ENCODE measurements around the gene ZFAND3. TPM values are rescaled to one million over a fixed set of nuclear protein-coding genes. Genes with fewer than 3 reads are reported as not detected.
"Not testable (repeated sequence)": the region's sequence is repeated elsewhere in the genome, so short reads cannot be mapped to it uniquely, and the experiment has no call there.

The ZFAND3 gene
- total RNA-seq, 2 experiments from 2014 or later = 34.4 to 37.0 TPM

DNA sequence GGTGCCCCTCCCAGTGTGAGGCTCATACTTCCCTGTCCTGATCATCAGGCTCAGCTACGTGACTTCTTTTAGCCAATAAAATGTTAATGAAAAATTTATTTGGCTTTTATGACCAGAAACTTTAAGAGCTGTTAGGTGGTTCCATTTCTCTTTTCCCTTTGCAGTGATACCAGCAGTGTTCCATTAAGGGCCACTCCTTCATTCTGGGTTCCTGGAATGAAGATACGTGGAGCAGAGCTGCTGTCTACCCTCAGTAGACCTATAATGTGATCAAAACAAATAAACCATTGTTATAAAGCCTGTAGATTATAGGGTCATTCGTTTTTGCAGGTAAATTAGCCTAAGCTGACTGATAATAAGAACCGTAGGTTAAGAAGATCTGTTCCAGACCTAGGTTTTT is 228.0 kb downstream of the ZFAND3 start:
- H3K9me3 ChIP-seq (ENCODE audit: control insufficient read depth in 1 of 2, insufficient read depth in 1 of 2, low read length in 2 of 2) = no peaks in the 10 kb centered on the region
- ChIA-PET CTCF (interaction anchor here (0.6 kb wide), 2 partner anchors 47 to 510 kb away, joined by 3 read pairs; no protein-coding TSS in a partner anchor), POLR2A (no interaction called here)
- Mint-ChIP-seq H3K4me1 (ENCODE audit: low read depth) (peaks cover 36% of the 10 kb centered on the region), H3K36me3 (ENCODE audit: low read depth) (peaks cover 4% of the 10 kb centered on the region), H3K27me3 (no peaks in the 10 kb centered on the region), H3K27ac (no peak overlapping the region), H3K9me3 (no peaks in the 10 kb centered on the region), H3K4me3 (no peak overlapping the region)
- TF ChIP-seq, protein P1, sequence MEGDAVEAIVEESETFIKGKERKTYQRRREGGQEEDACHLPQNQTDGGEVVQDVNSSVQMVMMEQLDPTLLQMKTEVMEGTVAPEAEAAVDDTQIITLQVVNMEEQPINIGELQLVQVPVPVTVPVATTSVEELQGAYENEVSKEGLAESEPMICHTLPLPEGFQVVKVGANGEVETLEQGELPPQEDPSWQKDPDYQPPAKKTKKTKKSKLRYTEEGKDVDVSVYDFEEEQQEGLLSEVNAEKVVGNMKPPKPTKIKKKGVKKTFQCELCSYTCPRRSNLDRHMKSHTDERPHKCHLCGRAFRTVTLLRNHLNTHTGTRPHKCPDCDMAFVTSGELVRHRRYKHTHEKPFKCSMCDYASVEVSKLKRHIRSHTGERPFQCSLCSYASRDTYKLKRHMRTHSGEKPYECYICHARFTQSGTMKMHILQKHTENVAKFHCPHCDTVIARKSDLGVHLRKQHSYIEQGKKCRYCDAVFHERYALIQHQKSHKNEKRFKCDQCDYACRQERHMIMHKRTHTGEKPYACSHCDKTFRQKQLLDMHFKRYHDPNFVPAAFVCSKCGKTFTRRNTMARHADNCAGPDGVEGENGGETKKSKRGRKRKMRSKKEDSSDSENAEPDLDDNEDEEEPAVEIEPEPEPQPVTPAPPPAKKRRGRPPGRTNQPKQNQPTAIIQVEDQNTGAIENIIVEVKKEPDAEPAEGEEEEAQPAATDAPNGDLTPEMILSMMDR (IDR thresholded peaks at IDR 0.05) = no peak
- no peak for ATAC-seq (ENCODE audit: poor library complexity)
- H3K4me1 ChIP-seq (ENCODE audit: insufficient read depth, low read length) = peaks cover under 1% of the 10 kb centered on the region
- no peaks in the 10 kb centered on the region for H3K27me3 ChIP-seq (ENCODE audit: control insufficient read depth in 1 of 2, insufficient read depth in 2 of 2, low read length in 2 of 2)
- no peaks in the 10 kb centered on the region for H3K36me3 ChIP-seq (ENCODE audit: insufficient read depth, low read length)
- no peak overlapping the region for H3K27ac ChIP-seq (ENCODE audit: low read depth in 1 of 2, low read length in 2 of 2)
- no peak overlapping the region for H3K4me3 ChIP-seq (ENCODE audit: low read length)
- DNase-seq = no peak
- intact Hi-C loops (cut with DNase I, micrococcal nuclease) = no loop called here

DNA sequence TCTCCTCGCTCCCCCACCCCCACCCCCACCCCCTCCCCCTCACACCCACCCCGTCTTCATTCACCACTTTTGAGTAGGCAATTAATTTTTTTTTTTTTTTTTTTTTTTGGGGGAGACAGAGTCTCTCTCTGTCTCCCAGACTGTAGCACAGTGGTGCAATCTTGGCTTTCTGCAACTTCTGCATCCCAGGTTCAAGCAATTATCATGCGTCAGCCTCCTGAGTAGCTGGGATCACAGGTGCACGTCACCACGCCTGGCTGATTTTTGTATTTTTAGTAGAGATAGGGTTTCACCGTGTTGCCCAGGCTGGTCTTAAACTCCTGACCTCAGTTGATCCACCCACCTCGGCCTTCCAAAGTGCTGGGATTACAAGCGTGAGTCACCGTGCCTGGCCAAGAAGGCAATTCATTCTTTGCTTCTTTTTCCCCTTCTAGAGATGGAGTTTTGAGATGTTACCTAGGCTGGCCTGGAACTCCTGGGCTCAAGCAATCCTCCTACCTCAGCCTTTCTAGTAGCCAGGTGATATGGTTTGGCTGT is 230.4 kb downstream of the ZFAND3 start:
- POLR2A ChIA-PET; H3K36me3 ChIP-seq (ENCODE audit: insufficient read depth, low read length); H3K4me3 ChIP-seq (ENCODE audit: low read length); H3K27me3 Mint-ChIP-seq; H3K27ac ChIP-seq (ENCODE audit: low read depth in 1 of 2, low read length in 2 of 2); H3K36me3 Mint-ChIP-seq (ENCODE audit: low read depth); DNase-seq; H3K4me1 ChIP-seq (ENCODE audit: insufficient read depth, low read length); intact Hi-C loops (cut with DNase I, micrococcal nuclease); H3K27me3 ChIP-seq (ENCODE audit: control insufficient read depth in 1 of 2, insufficient read depth in 2 of 2, low read length in 2 of 2); H3K4me3 Mint-ChIP-seq; H3K27ac Mint-ChIP-seq; ATAC-seq (ENCODE audit: poor library complexity); H3K9me3 Mint-ChIP-seq; H3K9me3 ChIP-seq (ENCODE audit: control insufficient read depth in 1 of 2, insufficient read depth in 1 of 2, low read length in 2 of 2): not testable (repeated sequence)
- CTCF ChIA-PET = interaction anchor here (0.7 to 0.9 kb wide), 2 partner anchors 10 to 16 kb away, joined by 3 read pairs; no protein-coding TSS in a partner anchor
- H3K4me1 Mint-ChIP-seq (ENCODE audit: low read depth) = peaks cover 45% of the 10 kb centered on the region

DNA sequence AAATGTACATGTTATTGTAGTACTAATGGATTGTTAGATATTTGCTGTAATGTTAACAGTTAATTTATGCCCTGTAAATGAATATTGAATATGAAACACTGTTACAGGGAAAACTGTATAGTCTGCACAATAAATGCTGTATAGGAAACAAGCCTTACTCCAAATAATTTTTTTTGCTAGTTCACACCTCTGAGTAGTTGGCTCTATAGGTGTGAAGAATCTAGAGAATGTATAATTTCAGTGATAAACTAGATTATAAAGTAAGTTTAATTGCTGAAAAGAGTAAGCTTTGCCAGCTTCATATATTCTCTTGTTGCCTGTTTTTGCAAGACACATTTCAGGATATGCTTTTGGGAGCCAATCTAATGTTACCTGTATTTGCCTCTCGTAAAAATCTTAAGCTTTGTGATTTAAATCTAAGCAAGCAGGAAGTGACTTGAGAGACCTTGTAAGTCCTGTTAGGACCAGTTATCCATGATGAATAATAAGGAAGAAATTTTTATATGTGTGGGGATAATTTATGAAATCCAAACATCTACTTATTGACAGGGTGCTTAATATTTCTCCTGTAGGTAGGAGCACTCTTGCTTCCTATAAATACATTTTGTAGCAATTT is 232.4 kb downstream of the ZFAND3 start:
- TF ChIP-seq, protein P1 (IDR thresholded peaks at IDR 0.05) = no peak
- POLR2A ChIA-PET = no interaction called here
- Histone ChIP-seq H3K9me3 (ENCODE audit: control insufficient read depth in 1 of 2, insufficient read depth in 1 of 2, low read length in 2 of 2) (no peaks in the 10 kb centered on the region), H3K4me1 (ENCODE audit: insufficient read depth, low read length) (peaks cover 8% of the 10 kb centered on the region), H3K36me3 (ENCODE audit: insufficient read depth, low read length) (no peaks in the 10 kb centered on the region), H3K4me3 (ENCODE audit: low read length) (no peak overlapping the region), H3K27ac (ENCODE audit: low read depth in 1 of 2, low read length in 2 of 2) (no peak overlapping the region), H3K27me3 (ENCODE audit: control insufficient read depth in 1 of 2, insufficient read depth in 2 of 2, low read length in 2 of 2) (no peaks in the 10 kb centered on the region)
- Mint-ChIP-seq H3K27ac (no peak overlapping the region), H3K27me3 (no peaks in the 10 kb centered on the region), H3K4me1 (ENCODE audit: low read depth) (peaks cover 64% of the 10 kb centered on the region), H3K4me3 (no peak overlapping the region), H3K36me3 (ENCODE audit: low read depth) (peaks cover 4% of the 10 kb centered on the region), H3K9me3 (no peaks in the 10 kb centered on the region)
- ATAC-seq (ENCODE audit: poor library complexity) (no peak), DNase-seq (no peak)
- CTCF ChIA-PET = no interaction called here
- intact Hi-C loops (cut with DNase I, micrococcal nuclease) = no loop called here
